GM12892 (cell line): ENCODE data around the gene HEATR1.

Experiments used
- POLR2A ChIP-seq: IDR thresholded peaks from 2 replicates; pipeline ENCODE4 v1.6.1; 2011; ENCODE audit warnings: low read depth, low read length, control low read depth
- TAF1 ChIP-seq: IDR thresholded peaks from 2 replicates; pipeline ENCODE4 v1.6.1; 2011; ENCODE audit warnings: low read depth, mild to moderate bottlenecking, control low read depth, low read length, borderline replicate concordance

DNA sequence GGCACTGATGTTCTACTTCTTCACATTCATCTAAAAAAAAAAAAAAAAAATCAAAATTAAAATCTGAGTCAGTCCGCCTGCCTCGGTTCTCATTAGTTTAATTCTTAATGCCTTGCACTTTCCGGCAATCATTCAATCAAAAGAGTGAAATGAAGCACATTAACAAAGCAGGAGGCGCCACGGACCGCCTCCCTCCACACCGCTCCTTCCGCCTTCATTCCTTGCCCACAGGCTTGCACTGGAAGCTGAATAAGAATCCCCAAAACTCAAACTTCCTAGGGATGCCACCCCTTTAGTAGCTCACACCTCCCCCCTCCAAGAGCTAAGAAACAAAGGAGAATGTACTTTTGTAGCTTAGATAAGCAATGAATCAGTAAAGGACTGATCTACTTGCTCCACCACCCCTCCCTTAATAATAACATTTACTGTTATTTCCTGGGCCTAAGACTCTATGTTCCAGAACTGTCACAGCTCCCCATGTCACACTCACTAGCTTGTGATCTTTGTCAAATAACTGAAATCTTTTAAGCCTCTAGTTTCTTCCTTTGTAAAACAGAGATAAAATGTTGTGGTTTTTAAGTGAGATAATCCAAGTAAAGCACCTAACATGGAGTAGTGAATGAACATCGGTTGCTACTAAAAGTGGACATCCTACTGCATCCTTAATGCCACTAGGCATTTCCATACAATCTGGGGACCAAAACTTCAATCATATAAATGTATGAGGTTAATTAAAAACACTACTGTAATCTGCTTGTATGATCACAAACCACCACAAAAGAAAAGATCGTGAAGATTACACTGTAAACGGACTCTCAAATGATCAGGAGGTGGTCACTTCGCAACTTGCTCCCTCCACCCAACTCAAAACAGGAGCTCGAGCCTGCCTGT lies 53.1 kb downstream of the HEATR1 start:
- TF ChIP-seq POLR2A: no peak
- no peak for TF ChIP-seq TAF1
